Caco-2 (cell line): ENCODE data around the gene THADA. TPM values are rescaled to one million over a fixed set of nuclear protein-coding genes. Genes with fewer than 3 reads are reported as not detected.

Experiments used
- BruUV-seq: library from RNA; stranded (reverse); fragments of 400-500 nt; replicated peaks from 2 replicates; lab custom pipeline; 2021; lab: Mats Ljungman, UMichigan
- CTCF ChIA-PET: fragments of 300-600 bp; sonication (Branson Sonifier 250); formaldehyde crosslinking; loops from one replicate; lab custom pipeline; 2022; ENCODE audit warnings: antibody characterized with exemption; lab: Charles Lee
- POLR2A ChIA-PET: fragments of 300-600 bp; sonication (Branson Sonifier 250); formaldehyde crosslinking; loops from one replicate; lab custom pipeline; 2022; ENCODE audit warnings: antibody characterized with exemption; lab: Charles Lee
- DNase-seq, 2 experiments: peaks; one replicate each; pipeline versions ENCODE4 v3.0.0 to v3.0.0-alpha.2; 2020 to 2022
- H3K27me3 ChIP-seq: replicated peaks from 2 replicates; pipeline ENCODE4 v1.6.0; 2011; ENCODE audit warnings: low read length; ENCODE audit not compliant: control insufficient read depth, insufficient read depth
- H3K36me3 ChIP-seq: 2 replicates; pipeline ENCODE4 v1.5.1; 2011; ENCODE audit warnings: low read length; ENCODE audit not compliant: control insufficient read depth, insufficient read depth
- H3K4me1 ChIP-seq: fragments of 250-450 bp; sonication (Bioruptor Pico); 2 replicates; pipeline ENCODE4 v1.5.1; 2020; ENCODE audit warnings: mild to moderate bottlenecking
- H3K4me3 ChIP-seq: 2 replicates; pipeline ENCODE4 v1.5.1; 2011; ENCODE audit warnings: low read depth, mild to moderate bottlenecking, control low read depth, low read length
- H3K9me3 ChIP-seq: fragments of 250-450 bp; sonication (Bioruptor Pico); 2 replicates; pipeline ENCODE4 v1.5.1; 2020; ENCODE audit warnings: mild to moderate bottlenecking, moderate library complexity
- H3K27ac Mint-ChIP-seq: one replicate; pipeline ENCODE4 v1.8.0; 2022; ENCODE audit warnings: mixed read lengths; ENCODE audit not compliant: unreplicated experiment
- H3K27me3 Mint-ChIP-seq: one replicate; pipeline ENCODE4 v1.8.0; 2022; ENCODE audit warnings: mixed read lengths; ENCODE audit not compliant: insufficient read depth, unreplicated experiment
- H3K36me3 Mint-ChIP-seq: one replicate; pipeline ENCODE4 v1.8.0; 2022; ENCODE audit warnings: mild to moderate bottlenecking, mixed read lengths; ENCODE audit not compliant: insufficient read depth, unreplicated experiment
- H3K4me1 Mint-ChIP-seq: one replicate; pipeline ENCODE4 v1.8.0; 2022; ENCODE audit warnings: low read depth, mixed read lengths; ENCODE audit not compliant: unreplicated experiment
- H3K4me3 Mint-ChIP-seq: one replicate; pipeline ENCODE4 v1.8.0; 2022; ENCODE audit warnings: mild to moderate bottlenecking, moderate library complexity, mixed read lengths; ENCODE audit not compliant: unreplicated experiment
- H3K9me3 Mint-ChIP-seq: one replicate; pipeline ENCODE4 v1.8.0; 2022; ENCODE audit warnings: mixed read lengths; ENCODE audit not compliant: unreplicated experiment
- CTCF ChIP-seq, 2 experiments: fragments of 200-600 bp in 1 of 2; IDR thresholded peaks; 1 replicate in 1 of 2; 2 replicates in 1 of 2; pipeline versions ENCODE4 v1.5.1 to v1.8.0; 2011 to 2022; ENCODE audit warnings: antibody characterized with exemption in 1 of 2, control low read depth in 1 of 2, inconsistent platforms in 1 of 2, low read depth in 1 of 2, low read length in 1 of 2, mild to moderate bottlenecking in 1 of 2, moderate library complexity in 1 of 2; ENCODE audit not compliant: insufficient read depth in 1 of 2, severe bottlenecking in 1 of 2, unreplicated experiment in 1 of 2
- intact Hi-C: fragments of 100-400 bp; cut with micrococcal nuclease; formaldehyde crosslinking; loops from one replicate; pipeline ENCODE4 v1.10.0; 2022; ENCODE audit not compliant: unreplicated experiment
- total RNA-seq: library from RNA; stranded (reverse); gene quantifications from 2 replicates; pipeline ENCODE4 v1.2.3, GENCODE V29; 2022

The THADA gene
- total RNA-seq, 1 experiment from 2014 or later, result 33.8 TPM

GRCh38 chr2:43225788-43226557 lies 369.9 kb downstream of the THADA start:
- peak overlapping the region; percentile 70 for H3K27ac Mint-ChIP-seq
- H3K27me3 Mint-ChIP-seq, result no peaks in the 10 kb centered on the region
- peak overlapping the region; percentile 70 for H3K4me3 Mint-ChIP-seq
- H3K27me3 ChIP-seq, result no peaks in the 10 kb centered on the region
- H3K36me3 Mint-ChIP-seq, result peaks cover 85% of the 10 kb centered on the region
- H3K4me3 ChIP-seq, result peak overlapping the region; percentile 98
- peaks cover 24% of the 10 kb centered on the region for H3K4me1 Mint-ChIP-seq
- POLR2A ChIA-PET, result interaction anchor here (0.5 to 2.7 kb wide), 30 partner anchors 7 to 417 kb away, joined by 3 to 47 read pairs (median 4); no protein-coding TSS in a partner anchor
- intact Hi-C loops, result loop anchor here (1.0 to 5.0 kb wide), 6 partner anchors 32 to 414 kb away; no protein-coding TSS in a partner anchor
- no peak for DNase-seq
- peak in 1 of 2 experiments; percentile 5 for TF ChIP-seq CTCF (IDR thresholded peaks at IDR 0.05; ENCODE audit: insufficient read depth in 1 of 2, low read depth in 1 of 2, low read length in 1 of 2, severe bottlenecking in 1 of 2, unreplicated experiment in 1 of 2)
- CTCF ChIA-PET, result interaction anchor here (0.5 to 4.8 kb wide), 16 partner anchors 44 to 416 kb away, joined by 3 to 39 read pairs (median 3); partner anchors contain the start of gene PLEKHH2
- peaks cover 45% of the 10 kb centered on the region for H3K4me1 ChIP-seq
- peaks cover 21% of the 10 kb centered on the region for H3K36me3 ChIP-seq
- H3K9me3 Mint-ChIP-seq, result no peaks in the 10 kb centered on the region
- BruUV-seq, result no TSS peak
- no peaks in the 10 kb centered on the region for H3K9me3 ChIP-seq

DNA sequence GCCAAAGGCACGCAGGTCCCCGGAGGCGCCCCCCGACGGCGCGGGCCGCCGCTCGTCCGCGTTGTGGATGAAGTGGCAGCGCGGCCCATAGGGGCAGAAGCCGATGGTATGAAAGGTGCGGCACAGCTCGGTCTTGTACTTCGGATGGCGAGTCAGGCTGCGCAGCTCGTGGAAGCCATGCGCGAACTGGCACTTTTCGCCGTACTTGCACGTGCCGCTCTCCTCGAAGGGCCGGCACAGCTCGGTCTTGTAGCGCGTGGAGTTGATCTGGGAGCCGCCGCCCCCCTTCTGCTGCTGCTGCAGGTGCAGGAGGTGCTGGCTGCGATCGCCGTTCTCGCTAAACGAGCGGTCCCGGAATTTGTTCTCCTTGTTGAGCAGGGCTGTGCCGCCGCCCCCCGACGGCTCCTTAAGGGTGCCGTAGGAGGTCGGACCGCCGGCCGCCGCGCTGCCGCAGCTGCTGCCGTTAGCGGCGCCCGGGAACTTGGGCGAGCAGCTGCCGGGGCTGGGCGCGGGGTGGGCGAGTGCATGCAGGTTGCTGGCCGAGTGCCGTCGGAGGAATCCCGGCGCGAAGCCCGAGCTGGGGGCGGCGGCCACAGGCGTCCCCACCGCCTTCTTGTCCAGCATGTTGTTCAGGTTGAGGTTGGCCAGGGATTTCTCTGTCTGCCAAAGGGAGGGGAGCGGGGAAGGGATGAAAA lies 370.6 kb downstream of the THADA start:
- Mint-ChIP-seq H3K4me3 (peak overlapping the region; percentile 70), H3K27ac (peak overlapping the region; percentile 70), H3K9me3 (no peaks in the 10 kb centered on the region), H3K27me3 (no peaks in the 10 kb centered on the region), H3K36me3 (peaks cover 85% of the 10 kb centered on the region), H3K4me1 (peaks cover 18% of the 10 kb centered on the region)
- BruUV-seq, result no TSS peak
- intact Hi-C loops, result loop anchor here (5.0 kb wide), 2 partner anchors 197 to 413 kb away; no protein-coding TSS in a partner anchor
- H3K4me1 ChIP-seq, result peaks cover 41% of the 10 kb centered on the region
- CTCF ChIA-PET, result interaction anchor here (0.7 to 4.8 kb wide), 2 partner anchors 247 to 250 kb away, joined by 3 to 39 read pairs; no protein-coding TSS in a partner anchor
- POLR2A ChIA-PET, result interaction anchor here (0.7 to 1.9 kb wide), 3 partner anchors 31 to 201 kb away, joined by 3 to 11 read pairs (median 3); no protein-coding TSS in a partner anchor
- peak; percentile 69 to 72 for DNase-seq
- no peaks in the 10 kb centered on the region for H3K9me3 ChIP-seq
- H3K36me3 ChIP-seq, result peaks cover 21% of the 10 kb centered on the region
- no peak for TF ChIP-seq CTCF (IDR thresholded peaks at IDR 0.05; ENCODE audit: insufficient read depth in 1 of 2, low read depth in 1 of 2, low read length in 1 of 2, severe bottlenecking in 1 of 2, unreplicated experiment in 1 of 2)
- H3K4me3 ChIP-seq, result peak overlapping the region; percentile 98
- no peaks in the 10 kb centered on the region for H3K27me3 ChIP-seq
